Subcutaneous adipose tissue (tissue), 4 donors: ENCODE results near the gene MRFAP1. TPM values are rescaled to one million over a fixed set of nuclear protein-coding genes. Genes with fewer than 3 reads are reported as not detected.

Experiments
- CTCF ChIP-seq: fragments of 450-650 bp; IDR thresholded peaks from one replicate; pipeline ENCODE4 v1.5.1; 2016; ENCODE audit warnings: low read depth, mild to moderate bottlenecking, control low read depth, antibody characterized with exemption, moderate library complexity
- total RNA-seq, 4 donors: library from RNA; depleted of rRNA; stranded (reverse); fragments of >200 nt; gene quantifications; one replicate each; pipeline ENCODE4 v1.1.0, GENCODE V29; 2016

Gene MRFAP1
- total RNA-seq, 4 donors from 2014 or later = 142 to 179 (median 163) TPM

DNA sequence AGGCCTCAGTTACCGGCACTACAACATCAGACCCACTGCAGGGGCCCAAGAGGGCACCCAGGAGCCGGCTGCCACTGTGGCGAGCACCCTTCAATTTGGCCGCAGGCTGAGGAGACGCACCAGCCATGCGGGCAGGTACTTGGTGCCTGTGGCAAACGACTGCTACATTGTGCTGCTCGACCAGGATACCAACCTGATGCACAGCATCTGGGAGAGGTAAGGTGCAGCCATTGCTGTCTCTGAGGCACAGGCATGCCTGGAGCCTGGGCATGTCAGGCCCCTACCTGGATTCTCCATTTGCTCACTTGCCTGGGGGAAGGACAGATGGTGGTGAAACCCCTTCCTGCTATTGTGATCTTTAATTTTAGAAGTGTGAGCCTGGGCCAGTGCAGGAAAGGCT is 35.4 kb upstream of the MRFAP1 start:
- no peak for TF ChIP-seq CTCF

DNA sequence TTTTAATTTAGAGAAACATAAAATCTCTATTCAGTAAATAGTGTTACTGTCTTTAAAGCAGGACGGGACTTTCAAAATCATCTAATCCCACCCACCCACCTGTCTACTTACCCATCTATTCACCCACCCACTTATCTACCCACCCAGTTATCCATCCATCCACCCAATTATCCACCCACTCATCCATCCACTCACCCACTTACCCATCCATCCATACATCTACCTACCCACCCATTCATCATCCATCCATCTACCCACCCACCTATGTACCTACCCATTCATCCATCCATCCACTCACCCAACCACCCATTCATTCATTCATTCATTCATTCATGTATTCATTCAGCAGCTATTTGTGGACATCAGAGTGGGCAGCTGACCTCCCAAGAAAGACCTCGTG is 34.9 kb upstream of the MRFAP1 start:
- no peak for TF ChIP-seq CTCF

DNA sequence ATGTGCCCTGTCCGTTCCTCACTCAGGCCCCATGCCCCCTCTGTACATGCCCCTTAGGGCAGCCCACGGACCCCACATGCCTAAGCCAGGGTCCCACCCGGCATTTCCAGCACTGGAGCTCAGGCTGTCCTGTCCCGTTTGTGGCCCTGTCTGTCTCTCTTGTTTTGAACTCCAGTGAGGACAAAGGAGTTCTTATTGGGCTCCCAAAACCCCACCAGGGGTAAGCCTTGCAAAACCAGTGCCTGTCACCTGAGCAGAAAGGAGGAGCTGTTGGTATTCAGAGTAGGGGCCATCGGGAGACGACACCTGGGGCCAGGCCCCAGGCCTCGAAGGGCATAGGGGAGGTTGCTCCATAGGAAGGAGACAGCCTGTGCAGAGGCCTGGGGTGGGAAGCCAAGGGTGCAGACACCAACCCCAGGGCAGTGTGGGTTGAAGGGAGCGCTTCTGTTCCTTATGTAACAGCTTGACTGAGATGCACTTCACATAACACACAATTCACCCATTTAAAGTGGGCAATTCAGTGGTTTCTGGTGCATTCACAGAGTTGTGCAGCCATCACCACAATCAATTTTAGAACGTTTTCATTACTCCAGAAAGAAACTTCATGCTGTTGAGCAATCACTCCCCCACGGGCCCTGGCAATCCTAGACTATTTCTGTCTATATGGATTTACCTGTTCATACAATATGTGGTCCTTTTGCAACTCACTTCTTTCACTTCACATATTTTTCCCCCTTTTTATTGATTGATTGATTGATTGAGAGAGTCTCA is 33.8 kb upstream of the MRFAP1 start:
- TF ChIP-seq CTCF = no peak

GRCh38 chr4:6607368-6608055 is 33.0 kb upstream of the MRFAP1 start:
- TF ChIP-seq CTCF = no peak

GRCh38 chr4:6608758-6609414 is 31.6 kb upstream of the MRFAP1 start:
- no peak for TF ChIP-seq CTCF

GRCh38 chr4:6609415-6610079 is 30.9 kb upstream of the MRFAP1 start:
- no peak for TF ChIP-seq CTCF
